H1 (cell line): ENCODE data around the gene DOK6.

Source experiments
- EGR1 ChIP-seq: IDR thresholded peaks from 2 replicates; pipeline ENCODE4 v1.6.1; 2011; ENCODE audit warnings: low read depth, low read length, borderline replicate concordance
- POLR2A ChIP-seq, 2 experiments: IDR thresholded peaks; 1 replicate in 1 of 2; 2 replicates in 1 of 2; pipeline ENCODE4 v1.6.1; 2011; ENCODE audit warnings: low read depth in 2 of 2, low read length in 2 of 2, mild to moderate bottlenecking in 2 of 2; ENCODE audit errors: control extremely low read depth in 1 of 2
- SIX5 ChIP-seq: IDR thresholded peaks from 2 replicates; pipeline ENCODE4 v1.6.1; 2011; ENCODE audit warnings: mild to moderate bottlenecking, low read depth, low read length
- TF ChIP-seq, protein P1 (sequence below), 3 experiments: IDR thresholded peaks; 1 replicate in 2 of 3; 2 replicates in 1 of 3; pipeline versions ENCODE4 v1.5.1 to v1.6.1; 2011; ENCODE audit warnings: low read length in 3 of 3, mild to moderate bottlenecking in 3 of 3, inconsistent platforms in 2 of 3, low read depth in 1 of 3, moderate library complexity in 1 of 3; ENCODE audit not compliant: insufficient read depth in 1 of 3; ENCODE audit errors: control extremely low read depth in 1 of 3
- TF ChIP-seq, protein P2 (sequence below): IDR thresholded peaks from 2 replicates; pipeline ENCODE4 v1.6.1; 2011; ENCODE audit warnings: low read length, improper control_type of control experiment

DNA sequence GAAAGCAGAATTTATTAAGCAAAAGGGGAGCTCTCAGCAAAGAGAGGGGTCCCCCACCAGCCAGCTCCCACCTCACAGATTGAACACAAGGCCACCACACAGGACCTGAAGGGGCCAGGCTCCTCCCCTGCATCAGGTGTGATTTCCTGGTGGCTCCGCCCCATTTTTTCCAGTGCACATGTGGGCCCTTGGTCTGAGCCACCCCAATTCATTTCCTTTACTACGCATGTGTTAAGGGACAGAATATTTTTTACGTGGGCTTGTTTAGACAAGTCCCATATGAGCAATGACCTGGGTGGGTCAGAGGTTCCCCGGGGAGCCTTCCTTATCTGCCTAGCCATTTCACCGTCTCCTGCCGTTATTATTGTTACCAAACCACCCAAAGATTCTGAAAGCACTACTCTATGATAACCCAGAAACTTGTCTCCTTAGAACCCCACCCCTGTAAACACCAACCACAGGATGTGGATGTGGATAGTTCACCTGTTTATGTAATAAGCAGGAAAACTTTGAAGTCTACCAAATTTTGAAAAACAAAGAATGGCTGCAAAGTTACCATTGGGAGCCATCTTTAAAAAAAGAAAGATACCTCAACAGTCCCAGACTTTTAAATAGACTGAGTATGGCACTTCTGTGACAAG, 355.3 kb downstream of the DOK6 start:
- no peak for TF ChIP-seq POLR2A (IDR thresholded peaks at IDR 0.05; ENCODE audit: control extremely low read depth in 1 of 2, low read depth in 2 of 2, low read length in 2 of 2)
- TF ChIP-seq, protein P1, sequence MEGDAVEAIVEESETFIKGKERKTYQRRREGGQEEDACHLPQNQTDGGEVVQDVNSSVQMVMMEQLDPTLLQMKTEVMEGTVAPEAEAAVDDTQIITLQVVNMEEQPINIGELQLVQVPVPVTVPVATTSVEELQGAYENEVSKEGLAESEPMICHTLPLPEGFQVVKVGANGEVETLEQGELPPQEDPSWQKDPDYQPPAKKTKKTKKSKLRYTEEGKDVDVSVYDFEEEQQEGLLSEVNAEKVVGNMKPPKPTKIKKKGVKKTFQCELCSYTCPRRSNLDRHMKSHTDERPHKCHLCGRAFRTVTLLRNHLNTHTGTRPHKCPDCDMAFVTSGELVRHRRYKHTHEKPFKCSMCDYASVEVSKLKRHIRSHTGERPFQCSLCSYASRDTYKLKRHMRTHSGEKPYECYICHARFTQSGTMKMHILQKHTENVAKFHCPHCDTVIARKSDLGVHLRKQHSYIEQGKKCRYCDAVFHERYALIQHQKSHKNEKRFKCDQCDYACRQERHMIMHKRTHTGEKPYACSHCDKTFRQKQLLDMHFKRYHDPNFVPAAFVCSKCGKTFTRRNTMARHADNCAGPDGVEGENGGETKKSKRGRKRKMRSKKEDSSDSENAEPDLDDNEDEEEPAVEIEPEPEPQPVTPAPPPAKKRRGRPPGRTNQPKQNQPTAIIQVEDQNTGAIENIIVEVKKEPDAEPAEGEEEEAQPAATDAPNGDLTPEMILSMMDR (IDR thresholded peaks at IDR 0.05; ENCODE audit: control extremely low read depth in 1 of 3, insufficient read depth in 1 of 3, low read depth in 1 of 3, low read length in 3 of 3): no peak
- TF ChIP-seq, protein P2, sequence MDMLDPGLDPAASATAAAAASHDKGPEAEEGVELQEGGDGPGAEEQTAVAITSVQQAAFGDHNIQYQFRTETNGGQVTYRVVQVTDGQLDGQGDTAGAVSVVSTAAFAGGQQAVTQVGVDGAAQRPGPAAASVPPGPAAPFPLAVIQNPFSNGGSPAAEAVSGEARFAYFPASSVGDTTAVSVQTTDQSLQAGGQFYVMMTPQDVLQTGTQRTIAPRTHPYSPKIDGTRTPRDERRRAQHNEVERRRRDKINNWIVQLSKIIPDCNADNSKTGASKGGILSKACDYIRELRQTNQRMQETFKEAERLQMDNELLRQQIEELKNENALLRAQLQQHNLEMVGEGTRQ: no peak
- TF ChIP-seq EGR1: no peak
- TF ChIP-seq SIX5: no peak
